Measurements from ENCODE around the gene ADGRD1.

The ADGRD1 gene

DNA sequence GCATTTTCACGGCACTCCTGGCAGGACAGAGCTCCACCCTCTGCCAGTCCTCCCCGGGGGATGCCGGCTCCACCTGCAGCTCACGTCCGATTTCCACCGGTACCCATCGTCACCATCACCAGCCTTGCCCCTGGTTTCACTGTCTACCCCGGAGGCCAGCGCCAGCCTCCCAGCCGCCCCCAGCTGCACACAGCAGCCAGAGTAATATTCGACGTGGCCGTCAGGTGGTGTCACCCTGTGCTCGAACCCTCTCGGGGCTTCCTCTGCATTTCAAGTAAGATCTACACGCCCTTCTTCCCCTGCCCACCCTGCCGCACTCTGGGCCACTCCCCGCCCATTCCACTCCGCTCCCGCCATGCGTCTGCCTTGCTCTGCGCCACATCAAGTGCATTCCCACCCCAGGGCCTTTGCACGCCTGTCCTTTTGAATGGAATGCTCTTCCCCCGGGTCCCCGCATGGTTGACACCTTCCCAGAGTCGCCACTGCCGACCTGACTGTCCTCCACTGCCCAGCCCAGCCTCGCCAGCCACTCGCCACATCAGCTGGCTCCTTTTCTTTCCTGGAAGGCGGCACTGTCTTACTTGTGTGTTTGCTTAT lies 80.3 kb downstream of the ADGRD1 start:
- TF ChIP-seq, protein P1, sequence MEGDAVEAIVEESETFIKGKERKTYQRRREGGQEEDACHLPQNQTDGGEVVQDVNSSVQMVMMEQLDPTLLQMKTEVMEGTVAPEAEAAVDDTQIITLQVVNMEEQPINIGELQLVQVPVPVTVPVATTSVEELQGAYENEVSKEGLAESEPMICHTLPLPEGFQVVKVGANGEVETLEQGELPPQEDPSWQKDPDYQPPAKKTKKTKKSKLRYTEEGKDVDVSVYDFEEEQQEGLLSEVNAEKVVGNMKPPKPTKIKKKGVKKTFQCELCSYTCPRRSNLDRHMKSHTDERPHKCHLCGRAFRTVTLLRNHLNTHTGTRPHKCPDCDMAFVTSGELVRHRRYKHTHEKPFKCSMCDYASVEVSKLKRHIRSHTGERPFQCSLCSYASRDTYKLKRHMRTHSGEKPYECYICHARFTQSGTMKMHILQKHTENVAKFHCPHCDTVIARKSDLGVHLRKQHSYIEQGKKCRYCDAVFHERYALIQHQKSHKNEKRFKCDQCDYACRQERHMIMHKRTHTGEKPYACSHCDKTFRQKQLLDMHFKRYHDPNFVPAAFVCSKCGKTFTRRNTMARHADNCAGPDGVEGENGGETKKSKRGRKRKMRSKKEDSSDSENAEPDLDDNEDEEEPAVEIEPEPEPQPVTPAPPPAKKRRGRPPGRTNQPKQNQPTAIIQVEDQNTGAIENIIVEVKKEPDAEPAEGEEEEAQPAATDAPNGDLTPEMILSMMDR (IDR thresholded peaks at IDR 0.05; ENCODE audit: low read length): no peak
- TF ChIP-seq EZH2 (IDR thresholded peaks at IDR 0.05; ENCODE audit: borderline replicate concordance, low read length): no peak
- H4K20me1 ChIP-seq (ENCODE audit: insufficient read depth, low read length): no peaks in the 10 kb centered on the region
- no peaks in the 10 kb centered on the region for H3K36me3 ChIP-seq (ENCODE audit: insufficient read depth, low read length)
- H3K4me3 ChIP-seq (ENCODE audit: low read depth, low read length, poor library complexity, severe bottlenecking): no peak overlapping the region
- no peaks in the 10 kb centered on the region for H3F3A ChIP-seq (ENCODE audit: insufficient read depth, low read length)
- H3K4me1 ChIP-seq (ENCODE audit: insufficient read depth, low read length, severe bottlenecking): no peaks in the 10 kb centered on the region
- H3K27me3 ChIP-seq (ENCODE audit: insufficient read depth, low read length): no peaks in the 10 kb centered on the region
- no peaks in the 10 kb centered on the region for H3K79me2 ChIP-seq (ENCODE audit: insufficient read depth, low read length)
- no peak overlapping the region for H3K27ac ChIP-seq (ENCODE audit: low read depth, low read length, poor library complexity, severe bottlenecking)
- no peaks in the 10 kb centered on the region for H3K9me3 ChIP-seq (ENCODE audit: low read length)
- no peak overlapping the region for H3K4me2 ChIP-seq (ENCODE audit: low read length)
- H2AFZ ChIP-seq (ENCODE audit: low read length): no peak overlapping the region
- H3K9me2 ChIP-seq (ENCODE audit: low read depth, low read length): no peaks in the 10 kb centered on the region
- no peak overlapping the region for H3K9ac ChIP-seq (ENCODE audit: low read length)

DNA sequence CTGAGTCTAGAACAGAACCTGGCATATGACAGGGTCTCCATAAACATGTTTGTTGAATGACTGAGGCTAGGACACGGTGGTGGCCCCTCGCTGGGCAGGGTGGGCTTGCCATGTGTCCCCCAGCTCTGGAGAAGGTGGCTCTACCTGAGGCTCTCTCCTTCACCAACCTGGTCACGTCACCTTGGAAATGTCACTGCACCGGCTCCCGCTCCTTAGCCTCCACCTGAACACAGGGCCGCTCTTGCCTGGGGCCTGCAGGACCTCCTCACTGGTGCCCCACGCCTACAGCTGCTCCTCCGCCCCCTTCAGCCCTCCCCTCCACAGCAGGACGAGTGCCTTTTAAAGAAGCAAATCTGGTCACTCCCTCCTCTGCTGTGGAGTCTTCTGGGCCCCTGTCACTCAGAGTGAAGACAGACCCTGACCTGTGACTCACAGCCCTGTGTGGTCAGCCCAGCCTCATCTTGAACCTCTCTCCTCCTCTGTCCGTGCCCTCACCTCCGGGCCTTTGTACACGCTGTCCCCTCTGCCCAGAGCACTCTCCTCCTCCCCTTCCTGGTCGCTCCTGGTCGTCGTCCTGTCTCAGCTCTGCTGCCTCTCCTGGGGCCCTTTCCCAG lies 81.0 kb downstream of the ADGRD1 start:
- Histone ChIP-seq H3K27ac (ENCODE audit: low read depth, low read length, poor library complexity, severe bottlenecking) (no peak overlapping the region), H4K20me1 (ENCODE audit: insufficient read depth, low read length) (no peaks in the 10 kb centered on the region), H3K79me2 (ENCODE audit: insufficient read depth, low read length) (no peaks in the 10 kb centered on the region), H3K36me3 (ENCODE audit: insufficient read depth, low read length) (no peaks in the 10 kb centered on the region), H3K4me1 (ENCODE audit: insufficient read depth, low read length, severe bottlenecking) (no peaks in the 10 kb centered on the region), H3F3A (ENCODE audit: insufficient read depth, low read length) (no peaks in the 10 kb centered on the region), H3K27me3 (ENCODE audit: insufficient read depth, low read length) (no peaks in the 10 kb centered on the region), H3K4me3 (ENCODE audit: low read depth, low read length, poor library complexity, severe bottlenecking) (no peak overlapping the region), H3K9ac (ENCODE audit: low read length) (no peak overlapping the region), H2AFZ (ENCODE audit: low read length) (no peak overlapping the region), H3K9me2 (ENCODE audit: low read depth, low read length) (no peaks in the 10 kb centered on the region), H3K4me2 (ENCODE audit: low read length) (no peak overlapping the region), H3K9me3 (ENCODE audit: low read length) (no peaks in the 10 kb centered on the region)
- TF ChIP-seq EZH2 (IDR thresholded peaks at IDR 0.05; ENCODE audit: borderline replicate concordance, low read length): no peak
- TF ChIP-seq, protein P1 (IDR thresholded peaks at IDR 0.05; ENCODE audit: low read length): no peak

DNA sequence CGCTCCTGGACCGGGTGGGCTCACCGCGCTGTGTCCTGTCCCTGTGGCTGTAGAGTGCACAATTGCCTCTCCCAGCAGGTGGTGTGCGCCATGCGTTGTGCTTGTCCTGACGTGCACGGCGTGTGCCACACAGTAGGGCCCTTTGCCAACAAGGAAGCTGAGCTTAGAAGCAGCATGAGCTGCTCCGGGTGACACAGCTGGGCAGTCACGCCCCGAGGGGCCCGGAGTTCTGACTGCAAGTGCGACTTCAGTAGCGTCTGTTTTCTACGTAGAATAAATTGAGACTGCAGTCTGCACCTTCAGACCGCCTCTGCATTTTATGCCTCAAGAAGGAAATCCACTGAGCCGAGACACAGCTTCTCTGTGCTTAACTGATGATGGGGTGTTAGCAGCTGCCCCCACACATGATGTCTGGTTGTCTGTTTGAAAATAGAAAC lies 81.6 kb downstream of the ADGRD1 start:
- Histone ChIP-seq H3K4me3 (ENCODE audit: low read depth, low read length, poor library complexity, severe bottlenecking) (no peak overlapping the region), H3K79me2 (ENCODE audit: insufficient read depth, low read length) (no peaks in the 10 kb centered on the region), H3K36me3 (ENCODE audit: insufficient read depth, low read length) (no peaks in the 10 kb centered on the region), H3K4me1 (ENCODE audit: insufficient read depth, low read length, severe bottlenecking) (no peaks in the 10 kb centered on the region), H3K27me3 (ENCODE audit: insufficient read depth, low read length) (no peaks in the 10 kb centered on the region), H3K9me2 (ENCODE audit: low read depth, low read length) (no peaks in the 10 kb centered on the region), H2AFZ (ENCODE audit: low read length) (no peak overlapping the region), H3F3A (ENCODE audit: insufficient read depth, low read length) (no peaks in the 10 kb centered on the region), H4K20me1 (ENCODE audit: insufficient read depth, low read length) (no peaks in the 10 kb centered on the region), H3K9ac (ENCODE audit: low read length) (no peak overlapping the region), H3K9me3 (ENCODE audit: low read length) (no peaks in the 10 kb centered on the region), H3K27ac (ENCODE audit: low read depth, low read length, poor library complexity, severe bottlenecking) (no peak overlapping the region), H3K4me2 (ENCODE audit: low read length) (no peak overlapping the region)
- TF ChIP-seq EZH2 (IDR thresholded peaks at IDR 0.05; ENCODE audit: borderline replicate concordance, low read length): no peak
- TF ChIP-seq, protein P1 (IDR thresholded peaks at IDR 0.05; ENCODE audit: low read length): no peak

All from OCI-LY1 (cell line).